Large intestine (tissue), 3 donors: ENCODE results near the gene LTBP1. TPM values are rescaled to one million over a fixed set of nuclear protein-coding genes. Genes with fewer than 3 reads are reported as not detected.

Experiments
- DNase-seq, 2 donors: peaks; one replicate each; pipeline versions ENCODE4 v3.0.0 to v3.0.0-alpha.2; 2013
- H3K27ac ChIP-seq: one replicate; pipeline ENCODE4 v1.5.1; 2013; ENCODE audit warnings: low read length
- H3K27me3 ChIP-seq: 2 replicates; pipeline ENCODE4 v1.6.1; 2013; ENCODE audit warnings: low read length; ENCODE audit not compliant: control insufficient read depth, insufficient read depth
- H3K36me3 ChIP-seq: 2 replicates; pipeline ENCODE4 v1.6.1; 2013; ENCODE audit warnings: low read length; ENCODE audit not compliant: control insufficient read depth, insufficient read depth
- H3K4me1 ChIP-seq: one replicate; pipeline ENCODE4 v1.6.1; 2013; ENCODE audit warnings: low read length; ENCODE audit not compliant: control insufficient read depth, insufficient read depth
- H3K4me3 ChIP-seq: one replicate; pipeline ENCODE4 v1.5.1; 2013; ENCODE audit warnings: low read length
- H3K9me3 ChIP-seq: one replicate; pipeline ENCODE4 v1.6.1; 2013; ENCODE audit warnings: mild to moderate bottlenecking, low read depth, low read length, moderate library complexity; ENCODE audit not compliant: control insufficient read depth
- WGBS: methylation state at CpG from one replicate; pipeline ENCODE4 v1.1.5; 2013; ENCODE audit warnings: low lambda C conversion rate; ENCODE audit not compliant: insufficient coverage; 5-methylcytosine and 5-hydroxymethylcytosine counted together
- polyA plus RNA-seq: library from polyadenylated mRNA; unstranded; fragments of 120-200 nt; gene quantifications from one replicate; pipeline ENCODE4 v1.2.1, GENCODE V29; 2013

Gene LTBP1
- polyA plus RNA-seq, 1 donor, result 22.9 TPM

- H3K9me3 ChIP-seq, result no peaks in the 10 kb centered on the region
- H3K27me3 ChIP-seq, result no peaks in the 10 kb centered on the region
- no peak overlapping the region for H3K4me3 ChIP-seq
- H3K36me3 ChIP-seq, result no peaks in the 10 kb centered on the region
- H3K27ac ChIP-seq, result no peak overlapping the region
- no peak for DNase-seq
- H3K4me1 ChIP-seq, result no peaks in the 10 kb centered on the region
- no CpG with 5 or more reads among the region's 8 CpGs for WGBS
These were observed 424.0 kb downstream of the LTBP1 start for GRCh38 chr2:33370636-33371265.

- H3K4me1 ChIP-seq, result no peaks in the 10 kb centered on the region
These were observed 424.7 kb downstream of the LTBP1 start for GRCh38 chr2:33371304-33372090.

GRCh38 chr2:33372940-33373553 is 426.3 kb downstream of the LTBP1 start:
- WGBS, result 29% methylated on average over 3 of the region's 5 CpGs
- peak; percentile 13 to 20 for DNase-seq

More at GRCh38 chr2:33371304-33372090, 424.7 kb downstream of the LTBP1 start:
- no peak for DNase-seq
- no peak overlapping the region for H3K27ac ChIP-seq
- WGBS, result 100% methylated on average over 1 of the region's 8 CpGs
- no peaks in the 10 kb centered on the region for H3K27me3 ChIP-seq
- H3K9me3 ChIP-seq, result no peaks in the 10 kb centered on the region
- H3K36me3 ChIP-seq, result no peaks in the 10 kb centered on the region
- H3K4me3 ChIP-seq, result no peak overlapping the region

GRCh38 chr2:33373986-33374385 is 427.2 kb downstream of the LTBP1 start:
- Histone ChIP-seq H3K4me1 (no peaks in the 10 kb centered on the region), H3K27me3 (no peaks in the 10 kb centered on the region), H3K4me3 (no peak overlapping the region), H3K9me3 (no peaks in the 10 kb centered on the region), H3K27ac (no peak overlapping the region), H3K36me3 (no peaks in the 10 kb centered on the region)
- DNase-seq, result no peak
- 100% methylated on average over 1 of the region's 5 CpGs for WGBS

More at GRCh38 chr2:33372940-33373553, 426.3 kb downstream of the LTBP1 start:
- Histone ChIP-seq H3K4me3 (no peak overlapping the region), H3K27ac (no peak overlapping the region), H3K9me3 (no peaks in the 10 kb centered on the region), H3K27me3 (no peaks in the 10 kb centered on the region), H3K4me1 (no peaks in the 10 kb centered on the region), H3K36me3 (no peaks in the 10 kb centered on the region)

GRCh38 chr2:33375054-33375453 is 428.3 kb downstream of the LTBP1 start:
- no peak overlapping the region for H3K4me3 ChIP-seq
- H3K27me3 ChIP-seq, result no peaks in the 10 kb centered on the region
- H3K9me3 ChIP-seq, result no peaks in the 10 kb centered on the region
- no peak for DNase-seq
- H3K4me1 ChIP-seq, result no peaks in the 10 kb centered on the region
- no peaks in the 10 kb centered on the region for H3K36me3 ChIP-seq
- WGBS, result no CpG with 5 or more reads among the region's 7 CpGs
- H3K27ac ChIP-seq, result no peak overlapping the region

GRCh38 chr2:33377048-33377447 is 430.3 kb downstream of the LTBP1 start:
- no CpG with 5 or more reads among the region's 6 CpGs for WGBS
- no peaks in the 10 kb centered on the region for H3K4me1 ChIP-seq
- no peaks in the 10 kb centered on the region for H3K9me3 ChIP-seq
- no peaks in the 10 kb centered on the region for H3K36me3 ChIP-seq
- no peak overlapping the region for H3K27ac ChIP-seq
- H3K4me3 ChIP-seq, result no peak overlapping the region
- H3K27me3 ChIP-seq, result no peaks in the 10 kb centered on the region
- no peak for DNase-seq

GRCh38 chr2:33378556-33379210 is 431.9 kb downstream of the LTBP1 start:
- DNase-seq, result no peak
- Histone ChIP-seq H3K27ac (no peak overlapping the region), H3K4me3 (no peak overlapping the region), H3K27me3 (no peaks in the 10 kb centered on the region), H3K4me1 (no peaks in the 10 kb centered on the region), H3K36me3 (no peaks in the 10 kb centered on the region), H3K9me3 (no peaks in the 10 kb centered on the region)
- WGBS, result 83% methylated on average over 1 of the region's 4 CpGs

GRCh38 chr2:33380001-33380609 is 433.4 kb downstream of the LTBP1 start:
- no peak for DNase-seq
- H3K36me3 ChIP-seq, result no peaks in the 10 kb centered on the region
- H3K4me1 ChIP-seq, result no peaks in the 10 kb centered on the region
- H3K4me3 ChIP-seq, result no peak overlapping the region
- WGBS, result no CpG with 5 or more reads among the region's 8 CpGs
- no peaks in the 10 kb centered on the region for H3K27me3 ChIP-seq
- no peak overlapping the region for H3K27ac ChIP-seq
- H3K9me3 ChIP-seq, result no peaks in the 10 kb centered on the region

- Histone ChIP-seq H3K27me3 (no peaks in the 10 kb centered on the region), H3K36me3 (no peaks in the 10 kb centered on the region), H3K9me3 (no peaks in the 10 kb centered on the region), H3K27ac (no peak overlapping the region), H3K4me1 (no peaks in the 10 kb centered on the region), H3K4me3 (no peak overlapping the region)
- DNase-seq, result no peak
- no CpG with 5 or more reads among the region's 2 CpGs for WGBS
These were observed 434.0 kb downstream of the LTBP1 start for GRCh38 chr2:33380719-33381118.

GRCh38 chr2:33381301-33381858 is 434.6 kb downstream of the LTBP1 start:
- H3K4me3 ChIP-seq, result no peak overlapping the region
- DNase-seq, result no peak
- H3K36me3 ChIP-seq, result no peaks in the 10 kb centered on the region
- no peaks in the 10 kb centered on the region for H3K27me3 ChIP-seq
- no peak overlapping the region for H3K27ac ChIP-seq
- H3K9me3 ChIP-seq, result no peaks in the 10 kb centered on the region
- WGBS, result no CpG with 5 or more reads among the region's 4 CpGs
- H3K4me1 ChIP-seq, result no peaks in the 10 kb centered on the region
